ENCODE data around the gene TENT5A.

TENT5A gene

GRCh38 chr6:81797591-81797990 lies 45.1 kb upstream of the TENT5A start (continued):
- TF ChIP-seq KLF17 (tag by site-specific recombination; IDR thresholded peaks at IDR 0.05), result no peak
- no peak for TF ChIP-seq ZNF362 (tag by site-specific recombination; IDR thresholded peaks at IDR 0.05)

GRCh38 chr6:81795890-81796289 lies 43.4 kb upstream of the TENT5A start:
- Histone ChIP-seq H3K4me3 (ENCODE audit: low read depth, low read length) (no peak overlapping the region), H3K36me3 (ENCODE audit: control insufficient read depth in 2 of 2, insufficient read depth in 1 of 2, low read length in 2 of 2) (no peaks in the 10 kb centered on the region), H3K4me1 (ENCODE audit: control insufficient read depth, insufficient read depth, low read length) (no peaks in the 10 kb centered on the region), H3K27ac (ENCODE audit: extremely low read depth, low read depth, low read length) (no peak overlapping the region), H3K9me3 (ENCODE audit: control insufficient read depth, insufficient read depth, low read depth, low read length) (no peaks in the 10 kb centered on the region)
- ChIA-PET POLR2A (no interaction called here), CTCF (interaction anchor here (0.6 to 0.8 kb wide), 2 partner anchors 725 to 1169 kb away, joined by 3 read pairs; no protein-coding TSS in a partner anchor)
- no peak for TF ChIP-seq YY1 (tag by site-specific recombination; IDR thresholded peaks at IDR 0.05)
- no peak for TF ChIP-seq ZNF664 (tag by site-specific recombination; IDR thresholded peaks at IDR 0.05)
- TF ChIP-seq KLF10 (tag by site-specific recombination; IDR thresholded peaks at IDR 0.05), result no peak
- no peak for TF ChIP-seq ZNF580 (tag by site-specific recombination; IDR thresholded peaks at IDR 0.05)
- peak; percentile 95 for TF ChIP-seq ZNF529 (tag by site-specific recombination; IDR thresholded peaks at IDR 0.05; ENCODE audit: insufficient replicate concordance)
- TF ChIP-seq AEBP2 (tag by site-specific recombination; IDR thresholded peaks at IDR 0.05; ENCODE audit: borderline replicate concordance), result no peak

- Histone ChIP-seq H3K27ac (ENCODE audit: extremely low read depth, low read depth, low read length) (no peak overlapping the region), H3K9me3 (ENCODE audit: control insufficient read depth, insufficient read depth, low read depth, low read length) (no peaks in the 10 kb centered on the region), H3K4me3 (ENCODE audit: low read depth, low read length) (no peak overlapping the region), H3K4me1 (ENCODE audit: control insufficient read depth, insufficient read depth, low read length) (no peaks in the 10 kb centered on the region), H3K36me3 (ENCODE audit: control insufficient read depth in 2 of 2, insufficient read depth in 1 of 2, low read length in 2 of 2) (no peaks in the 10 kb centered on the region)
- CTCF ChIA-PET, result interaction anchor here (0.6 kb wide), 2 partner anchors 411 to 677 kb away, joined by 3 read pairs; no protein-coding TSS in a partner anchor
- POLR2A ChIA-PET, result no interaction called here
- TF ChIP-seq REST (tag by site-specific recombination; IDR thresholded peaks at IDR 0.05), result no peak
- TF ChIP-seq ZNF530 (tag by site-specific recombination; IDR thresholded peaks at IDR 0.05; ENCODE audit: low read depth), result no peak
- TF ChIP-seq ELK4 (IDR thresholded peaks at IDR 0.05; ENCODE audit: borderline replicate concordance, low read depth, low read length), result no peak
- no peak for TF ChIP-seq INSM2 (tag by site-specific recombination; IDR thresholded peaks at IDR 0.05)
- no peak for TF ChIP-seq ZNF433 (tag by site-specific recombination; IDR thresholded peaks at IDR 0.05; ENCODE audit: low read depth)
- TF ChIP-seq ZNF114 (tag by site-specific recombination; IDR thresholded peaks at IDR 0.05), result no peak
- TF ChIP-seq ZNF48 (tag by site-specific recombination; IDR thresholded peaks at IDR 0.05), result no peak
Observed at GRCh38 chr6:81793821-81794475, 41.5 kb upstream of the TENT5A start.
